Lower leg skin (tissue), 4 donors: ENCODE measurements around the gene GADD45B. TPM values are rescaled to one million over a fixed set of nuclear protein-coding genes. Genes with fewer than 3 reads are reported as not detected.

ENCODE experiments used
- DNase-seq, 2 donors: peaks; one replicate each; pipeline ENCODE4 v3.0.0-alpha.2; 2019; ENCODE audit warnings: low spot score in 2 of 2
- H3K4me3 ChIP-seq: fragments of 200-600 bp; sonication (generic); 2 replicates; pipeline ENCODE4 v1.5.1; 2017; ENCODE audit warnings: mild to moderate bottlenecking, low read depth; ENCODE audit not compliant: poor library complexity, severe bottlenecking
- POLR2A ChIP-seq, 2 donors: fragments of 450-650 bp; IDR thresholded peaks; one replicate each; pipeline ENCODE4 v1.6.1; 2016 to 2017; ENCODE audit warnings: antibody characterized with exemption in 2 of 2, mild to moderate bottlenecking in 1 of 2, moderate library complexity in 1 of 2
- WGBS, 2 donors: methylation state at CpG; one replicate each; pipeline ENCODE4 v1.1.5; 2018; 5-methylcytosine and 5-hydroxymethylcytosine counted together
- intact Hi-C: fragments of 100-400 bp; cut with DNase I; formaldehyde crosslinking; loops from one replicate; pipeline ENCODE4 v1.15.0; 2023; ENCODE audit warnings: low total_unique reads
- total RNA-seq, 4 donors: library from RNA; depleted of rRNA; stranded (reverse); fragments of >200 nt; gene quantifications; one replicate each; pipeline ENCODE4 v1.1.0, GENCODE V29; 2016
- TF ChIP-seq, protein P1 (sequence below), 3 donors: fragments of 450-650 bp; IDR thresholded peaks; one replicate each; pipeline ENCODE4 v1.5.1; 2016; ENCODE audit warnings: antibody characterized with exemption in 3 of 3, mild to moderate bottlenecking in 3 of 3, moderate library complexity in 2 of 3

Gene GADD45B
- total RNA-seq, 4 donors from 2014 or later = 74.0 to 205 (median 106) TPM

DNA sequence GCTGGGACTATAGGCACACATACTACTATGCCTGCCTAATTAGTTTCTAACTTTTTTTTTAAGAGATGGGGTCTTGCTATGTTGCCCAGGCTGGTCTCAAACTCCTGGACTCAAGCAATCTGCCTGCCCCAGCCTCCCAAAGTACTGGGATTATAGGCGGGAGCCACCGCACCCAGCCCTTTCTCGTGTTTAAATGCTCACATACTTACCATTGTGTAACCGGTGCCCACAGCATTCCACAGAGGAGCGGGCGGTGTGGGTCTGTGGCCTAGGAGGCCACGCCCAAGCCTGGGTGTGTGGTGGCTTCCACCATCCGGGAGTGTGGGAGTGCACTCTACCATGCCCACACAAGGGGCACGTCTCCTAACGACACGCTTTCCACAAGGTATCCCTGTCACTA lies 26.9 kb upstream of the GADD45B start:
- intact Hi-C loops = no loop called here
- no peak for TF ChIP-seq POLR2A (IDR thresholded peaks at IDR 0.05)
- TF ChIP-seq, protein P1, sequence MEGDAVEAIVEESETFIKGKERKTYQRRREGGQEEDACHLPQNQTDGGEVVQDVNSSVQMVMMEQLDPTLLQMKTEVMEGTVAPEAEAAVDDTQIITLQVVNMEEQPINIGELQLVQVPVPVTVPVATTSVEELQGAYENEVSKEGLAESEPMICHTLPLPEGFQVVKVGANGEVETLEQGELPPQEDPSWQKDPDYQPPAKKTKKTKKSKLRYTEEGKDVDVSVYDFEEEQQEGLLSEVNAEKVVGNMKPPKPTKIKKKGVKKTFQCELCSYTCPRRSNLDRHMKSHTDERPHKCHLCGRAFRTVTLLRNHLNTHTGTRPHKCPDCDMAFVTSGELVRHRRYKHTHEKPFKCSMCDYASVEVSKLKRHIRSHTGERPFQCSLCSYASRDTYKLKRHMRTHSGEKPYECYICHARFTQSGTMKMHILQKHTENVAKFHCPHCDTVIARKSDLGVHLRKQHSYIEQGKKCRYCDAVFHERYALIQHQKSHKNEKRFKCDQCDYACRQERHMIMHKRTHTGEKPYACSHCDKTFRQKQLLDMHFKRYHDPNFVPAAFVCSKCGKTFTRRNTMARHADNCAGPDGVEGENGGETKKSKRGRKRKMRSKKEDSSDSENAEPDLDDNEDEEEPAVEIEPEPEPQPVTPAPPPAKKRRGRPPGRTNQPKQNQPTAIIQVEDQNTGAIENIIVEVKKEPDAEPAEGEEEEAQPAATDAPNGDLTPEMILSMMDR (IDR thresholded peaks at IDR 0.05) = no peak
- 81 to 87% methylated on average over 11 of the region's 11 CpGs for WGBS, 2 donors
- DNase-seq = no peak
- H3K4me3 ChIP-seq = no peak overlapping the region

DNA sequence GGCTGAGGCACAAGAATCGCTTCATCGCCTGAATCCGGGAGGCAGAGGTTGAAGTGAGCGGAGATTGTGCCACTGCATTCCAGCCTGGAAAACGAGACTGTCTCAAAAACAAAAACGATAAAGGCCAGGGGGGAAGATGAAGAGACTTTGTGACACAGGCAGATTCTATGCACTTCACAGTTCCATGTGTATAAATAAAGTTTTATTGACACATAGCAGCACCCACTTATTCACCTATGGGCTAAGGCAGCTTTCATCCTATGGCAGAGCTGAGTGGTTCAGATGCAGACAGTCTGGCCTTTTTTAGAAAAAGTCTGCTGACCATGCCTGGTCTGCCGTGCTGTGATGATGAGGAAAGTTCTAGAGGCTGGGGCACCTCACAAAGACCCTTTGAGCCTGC lies 24.8 kb upstream of the GADD45B start:
- 92% methylated on average over 7 of the region's 7 CpGs for WGBS, 2 donors
- intact Hi-C loops = no loop called here
- DNase-seq = no peak
- TF ChIP-seq, protein P1 (IDR thresholded peaks at IDR 0.05) = no peak
- no peak for TF ChIP-seq POLR2A (IDR thresholded peaks at IDR 0.05)
- H3K4me3 ChIP-seq = no peak overlapping the region

DNA sequence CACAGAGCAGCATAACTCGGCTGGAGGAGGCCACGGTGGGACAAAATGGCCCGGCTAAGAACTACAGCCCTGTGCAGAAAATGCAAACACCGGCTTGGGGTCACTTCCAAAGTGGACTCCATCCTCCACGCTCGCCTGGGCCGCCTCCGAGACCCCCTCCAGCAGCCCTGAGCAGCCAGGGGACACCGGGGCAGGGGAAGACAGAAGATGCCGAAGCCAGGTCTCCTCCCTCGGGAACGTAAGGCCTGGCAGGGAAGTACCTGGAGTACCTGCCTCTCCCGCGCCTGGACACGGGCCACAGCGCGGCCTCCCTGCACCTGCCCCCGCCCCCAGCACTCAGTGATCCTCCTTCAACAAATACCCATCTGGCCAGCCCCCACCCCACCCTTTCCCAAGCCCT lies 24.2 kb upstream of the GADD45B start:
- no peak for DNase-seq
- 90 to 94% methylated on average over 17 to 18 of the region's 18 CpGs for WGBS, 2 donors
- intact Hi-C loops = no loop called here
- no peak for TF ChIP-seq POLR2A (IDR thresholded peaks at IDR 0.05)
- TF ChIP-seq, protein P1 (IDR thresholded peaks at IDR 0.05) = no peak
- no peak overlapping the region for H3K4me3 ChIP-seq

DNA sequence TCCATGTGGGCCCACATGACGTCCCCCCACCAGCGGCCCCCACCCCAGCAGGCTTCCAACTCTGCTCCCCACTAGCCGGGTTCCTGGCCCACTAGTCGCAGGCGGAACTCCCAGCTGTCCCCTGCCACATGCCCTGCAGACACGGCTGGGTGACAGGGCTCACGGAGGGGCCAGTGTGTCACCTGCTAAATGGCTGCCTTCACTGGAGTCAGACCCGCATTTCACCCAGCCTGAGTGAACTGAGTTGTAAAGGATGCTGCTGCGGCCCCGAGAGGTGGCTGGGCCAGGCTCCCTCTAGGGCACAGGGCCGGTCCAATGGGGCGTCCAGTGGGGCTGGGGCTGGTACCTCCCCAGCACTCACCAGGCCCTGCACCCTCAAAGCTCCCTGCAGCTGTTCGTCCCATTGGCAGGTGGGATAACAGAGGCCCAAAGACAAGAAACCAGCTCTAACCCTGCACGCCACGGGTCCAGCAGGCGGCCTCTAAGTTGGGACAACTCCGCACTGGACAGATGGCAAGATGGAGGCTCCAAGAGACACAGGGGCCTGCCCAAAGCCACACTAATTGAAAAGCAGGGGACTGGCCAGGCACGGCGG lies 22.4 kb upstream of the GADD45B start:
- no peak for TF ChIP-seq POLR2A (IDR thresholded peaks at IDR 0.05)
- TF ChIP-seq, protein P1 (IDR thresholded peaks at IDR 0.05) = no peak
- H3K4me3 ChIP-seq = no peak overlapping the region
- intact Hi-C loops = no loop called here
- WGBS, 2 donors = 90 to 93% methylated on average over 17 to 19 of the region's 19 CpGs
- DNase-seq = no peak

DNA sequence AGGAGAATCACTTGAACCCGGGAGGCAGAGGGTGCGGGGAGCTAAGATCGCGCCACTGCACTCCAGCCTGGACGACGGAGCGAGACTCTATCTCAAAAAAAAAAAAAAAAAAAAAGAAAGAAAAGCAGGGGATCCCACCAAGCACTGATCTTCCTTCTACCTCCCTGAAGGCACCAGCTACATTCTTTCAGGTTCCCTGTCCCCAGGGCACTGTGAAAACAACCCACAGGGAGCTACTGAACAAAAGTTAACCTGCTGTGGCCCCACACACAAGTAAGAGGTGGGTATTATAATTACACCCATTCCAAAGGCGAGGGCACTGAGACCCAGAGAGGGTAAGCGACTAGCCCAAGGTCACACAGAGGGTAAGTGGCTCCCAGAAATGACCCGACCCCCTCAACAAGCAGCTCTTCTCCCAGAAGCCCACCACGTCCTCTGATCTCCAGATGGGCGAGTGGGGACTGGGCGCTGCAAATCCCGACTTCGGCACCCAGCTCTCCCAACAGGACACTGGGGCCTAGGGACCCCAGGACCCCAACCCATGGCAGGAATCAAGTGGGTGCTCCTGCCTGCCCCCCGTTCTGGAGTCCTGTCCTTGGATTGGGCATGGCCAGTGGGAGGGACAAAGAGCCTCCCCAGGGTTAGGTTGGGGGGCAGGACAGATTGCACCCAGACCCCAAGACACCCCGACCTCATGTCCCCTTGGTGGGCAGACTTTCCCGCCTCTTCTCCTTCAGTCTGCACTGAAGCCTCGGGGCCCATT lies 21.5 kb upstream of the GADD45B start:
- no peak overlapping the region for H3K4me3 ChIP-seq
- DNase-seq = no peak
- intact Hi-C loops = no loop called here
- 89 to 90% methylated on average over 19 of the region's 19 CpGs for WGBS, 2 donors
- TF ChIP-seq POLR2A (IDR thresholded peaks at IDR 0.05) = no peak
- TF ChIP-seq, protein P1 (IDR thresholded peaks at IDR 0.05) = no peak
